Caco-2 (cell line): ENCODE data around the gene C20orf141. TPM values are rescaled to one million over a fixed set of nuclear protein-coding genes. Genes with fewer than 3 reads are reported as not detected.

Source experiments
- BruUV-seq: library from RNA; stranded (reverse); fragments of 400-500 nt; replicated peaks from 2 replicates; lab custom pipeline; 2021; lab: Mats Ljungman, UMichigan
- CTCF ChIA-PET: fragments of 300-600 bp; sonication (Branson Sonifier 250); formaldehyde crosslinking; loops from one replicate; lab custom pipeline; 2022; ENCODE audit warnings: antibody characterized with exemption; lab: Charles Lee
- POLR2A ChIA-PET: fragments of 300-600 bp; sonication (Branson Sonifier 250); formaldehyde crosslinking; loops from one replicate; lab custom pipeline; 2022; ENCODE audit warnings: antibody characterized with exemption; lab: Charles Lee
- DNase-seq, 2 experiments: peaks; one replicate each; pipeline versions ENCODE4 v3.0.0 to v3.0.0-alpha.2; 2020 to 2022
- H3K27me3 ChIP-seq: replicated peaks from 2 replicates; pipeline ENCODE4 v1.6.0; 2011; ENCODE audit warnings: low read length; ENCODE audit not compliant: control insufficient read depth, insufficient read depth
- H3K36me3 ChIP-seq: 2 replicates; pipeline ENCODE4 v1.5.1; 2011; ENCODE audit warnings: low read length; ENCODE audit not compliant: control insufficient read depth, insufficient read depth
- H3K4me1 ChIP-seq: fragments of 250-450 bp; sonication (Bioruptor Pico); 2 replicates; pipeline ENCODE4 v1.5.1; 2020; ENCODE audit warnings: mild to moderate bottlenecking
- H3K4me3 ChIP-seq: 2 replicates; pipeline ENCODE4 v1.5.1; 2011; ENCODE audit warnings: low read depth, mild to moderate bottlenecking, control low read depth, low read length
- H3K9me3 ChIP-seq: fragments of 250-450 bp; sonication (Bioruptor Pico); 2 replicates; pipeline ENCODE4 v1.5.1; 2020; ENCODE audit warnings: mild to moderate bottlenecking, moderate library complexity
- H3K27ac Mint-ChIP-seq: one replicate; pipeline ENCODE4 v1.8.0; 2022; ENCODE audit warnings: mixed read lengths; ENCODE audit not compliant: unreplicated experiment
- H3K27me3 Mint-ChIP-seq: one replicate; pipeline ENCODE4 v1.8.0; 2022; ENCODE audit warnings: mixed read lengths; ENCODE audit not compliant: insufficient read depth, unreplicated experiment
- H3K36me3 Mint-ChIP-seq: one replicate; pipeline ENCODE4 v1.8.0; 2022; ENCODE audit warnings: mild to moderate bottlenecking, mixed read lengths; ENCODE audit not compliant: insufficient read depth, unreplicated experiment
- H3K4me1 Mint-ChIP-seq: one replicate; pipeline ENCODE4 v1.8.0; 2022; ENCODE audit warnings: low read depth, mixed read lengths; ENCODE audit not compliant: unreplicated experiment
- H3K4me3 Mint-ChIP-seq: one replicate; pipeline ENCODE4 v1.8.0; 2022; ENCODE audit warnings: mild to moderate bottlenecking, moderate library complexity, mixed read lengths; ENCODE audit not compliant: unreplicated experiment
- H3K9me3 Mint-ChIP-seq: one replicate; pipeline ENCODE4 v1.8.0; 2022; ENCODE audit warnings: mixed read lengths; ENCODE audit not compliant: unreplicated experiment
- CTCF ChIP-seq, 2 experiments: fragments of 200-600 bp in 1 of 2; IDR thresholded peaks; 1 replicate in 1 of 2; 2 replicates in 1 of 2; pipeline versions ENCODE4 v1.5.1 to v1.8.0; 2011 to 2022; ENCODE audit warnings: antibody characterized with exemption in 1 of 2, control low read depth in 1 of 2, inconsistent platforms in 1 of 2, low read depth in 1 of 2, low read length in 1 of 2, mild to moderate bottlenecking in 1 of 2, moderate library complexity in 1 of 2; ENCODE audit not compliant: insufficient read depth in 1 of 2, severe bottlenecking in 1 of 2, unreplicated experiment in 1 of 2
- intact Hi-C: fragments of 100-400 bp; cut with micrococcal nuclease; formaldehyde crosslinking; loops from one replicate; pipeline ENCODE4 v1.10.0; 2022; ENCODE audit not compliant: unreplicated experiment
- total RNA-seq: library from RNA; stranded (reverse); gene quantifications from 2 replicates; pipeline ENCODE4 v1.2.3, GENCODE V29; 2022

C20orf141 gene
- total RNA-seq, 1 experiment from 2014 or later: not detected

GRCh38 chr20:2793471-2793870, 21.3 kb upstream of the C20orf141 start:
- no peaks in the 10 kb centered on the region for H3K36me3 ChIP-seq
- ChIA-PET POLR2A (no interaction called here), CTCF (no interaction called here)
- Mint-ChIP-seq H3K36me3 (no peaks in the 10 kb centered on the region), H3K27me3 (peaks cover 21% of the 10 kb centered on the region), H3K9me3 (no peaks in the 10 kb centered on the region), H3K4me1 (no peaks in the 10 kb centered on the region), H3K27ac (no peak overlapping the region), H3K4me3 (no peak overlapping the region)
- no peaks in the 10 kb centered on the region for H3K9me3 ChIP-seq
- H3K4me1 ChIP-seq: no peaks in the 10 kb centered on the region
- peaks cover 2% of the 10 kb centered on the region for H3K27me3 ChIP-seq
- no peak for TF ChIP-seq CTCF (IDR thresholded peaks at IDR 0.05; ENCODE audit: insufficient read depth in 1 of 2, low read depth in 1 of 2, low read length in 1 of 2, severe bottlenecking in 1 of 2, unreplicated experiment in 1 of 2)
- intact Hi-C loops: no loop called here
- H3K4me3 ChIP-seq: no peak overlapping the region
- DNase-seq: no peak
- BruUV-seq: no TSS peak

GRCh38 chr20:2794202-2794748, 20.5 kb upstream of the C20orf141 start:
- intact Hi-C loops: no loop called here
- TF ChIP-seq CTCF (IDR thresholded peaks at IDR 0.05; ENCODE audit: insufficient read depth in 1 of 2, low read depth in 1 of 2, low read length in 1 of 2, severe bottlenecking in 1 of 2, unreplicated experiment in 1 of 2): no peak
- Mint-ChIP-seq H3K4me3 (no peak overlapping the region), H3K27me3 (peaks cover 18% of the 10 kb centered on the region), H3K27ac (no peak overlapping the region), H3K9me3 (no peaks in the 10 kb centered on the region), H3K4me1 (no peaks in the 10 kb centered on the region), H3K36me3 (no peaks in the 10 kb centered on the region)
- ChIA-PET POLR2A (interaction anchor here (0.5 kb wide), 1 partner anchor 15 kb away, joined by 9 read pairs; no protein-coding TSS in a partner anchor), CTCF (interaction anchor here (0.7 kb wide), 1 partner anchor 60 kb away, joined by 3 read pairs; no protein-coding TSS in a partner anchor)
- no peak for DNase-seq
- H3K4me1 ChIP-seq: no peaks in the 10 kb centered on the region
- BruUV-seq: no TSS peak
- H3K4me3 ChIP-seq: no peak overlapping the region
- no peaks in the 10 kb centered on the region for H3K9me3 ChIP-seq
- no peaks in the 10 kb centered on the region for H3K36me3 ChIP-seq
- H3K27me3 ChIP-seq: peaks cover 2% of the 10 kb centered on the region

DNA sequence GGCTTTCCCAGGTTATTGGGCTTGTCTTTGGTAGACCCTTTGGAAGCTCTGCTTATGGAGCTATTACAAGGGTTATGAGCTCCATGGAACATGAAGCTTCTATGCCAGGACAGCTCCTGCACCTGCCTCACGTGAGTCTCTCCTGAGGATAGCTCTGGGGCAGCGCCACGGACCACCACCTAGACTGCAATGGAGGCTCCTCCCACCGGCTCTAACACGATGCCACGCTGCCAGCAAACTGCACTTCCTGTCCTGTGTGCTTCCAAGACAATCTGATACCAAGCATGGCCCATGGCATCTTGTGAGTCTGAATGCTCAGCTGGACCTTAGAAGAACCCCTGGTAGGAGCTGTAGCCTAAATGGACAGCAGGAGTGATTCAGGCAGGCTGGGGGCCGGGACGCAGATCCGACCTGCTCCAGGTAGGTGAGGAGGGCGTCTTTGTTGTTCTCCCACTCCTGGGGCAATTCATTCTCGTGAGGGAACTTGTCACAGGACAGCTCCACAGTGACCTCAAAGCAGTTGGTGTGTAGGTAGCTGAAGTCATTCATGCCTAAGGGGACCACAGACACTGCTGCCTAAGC, 19.8 kb upstream of the C20orf141 start:
- no TSS peak for BruUV-seq
- intact Hi-C loops: no loop called here
- POLR2A ChIA-PET: no interaction called here

More for the DNA sequence above, 19.8 kb upstream of the C20orf141 start:
- Mint-ChIP-seq H3K9me3 (no peaks in the 10 kb centered on the region), H3K27ac (no peak overlapping the region), H3K36me3 (no peaks in the 10 kb centered on the region), H3K27me3 (peaks cover 23% of the 10 kb centered on the region), H3K4me3 (no peak overlapping the region), H3K4me1 (no peaks in the 10 kb centered on the region)
- Histone ChIP-seq H3K9me3 (no peaks in the 10 kb centered on the region), H3K4me3 (no peak overlapping the region), H3K27me3 (peaks cover 2% of the 10 kb centered on the region), H3K4me1 (no peaks in the 10 kb centered on the region), H3K36me3 (no peaks in the 10 kb centered on the region)
- DNase-seq: no peak
- CTCF ChIA-PET: interaction anchor here (0.7 kb wide), 1 partner anchor 59 kb away, joined by 3 read pairs; no protein-coding TSS in a partner anchor
- no peak for TF ChIP-seq CTCF (IDR thresholded peaks at IDR 0.05; ENCODE audit: insufficient read depth in 1 of 2, low read depth in 1 of 2, low read length in 1 of 2, severe bottlenecking in 1 of 2, unreplicated experiment in 1 of 2)
